Amniotic stem cell (primary cell): Measurements from ENCODE around the gene FTCDNL1.
A peak's percentile ranks its signal among the peaks of the same experiment; 100 is the strongest.

Experiments used
- DNase-seq: peaks from one replicate; lab custom pipeline; 2025; lab: John Stamatoyannopoulos, UW

The FTCDNL1 gene

DNA sequence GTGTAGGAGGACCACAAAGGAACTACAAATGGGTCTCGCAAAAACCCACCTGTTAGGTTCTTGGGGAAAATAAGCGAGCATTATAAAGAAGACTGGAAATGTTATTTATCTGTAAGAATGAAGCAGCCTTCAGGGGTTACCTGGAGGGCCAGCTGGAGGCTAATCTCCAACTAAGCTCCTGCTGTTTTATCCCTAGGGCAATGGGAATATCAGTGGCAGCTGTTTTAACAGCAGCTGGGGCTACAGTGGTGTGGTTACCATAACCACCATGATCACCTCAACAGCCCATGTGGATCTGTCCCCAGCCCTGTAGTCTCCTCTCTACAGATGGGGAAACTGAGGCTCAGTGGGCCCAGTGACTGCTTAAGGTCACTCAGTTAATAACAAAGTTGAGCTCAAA lies 108.1 kb downstream of the FTCDNL1 start:
- no peak for DNase-seq

GRCh38 chr2:199740111-199740428 lies 110.9 kb downstream of the FTCDNL1 start:
- no peak for DNase-seq

GRCh38 chr2:199739413-199740110 lies 111.4 kb downstream of the FTCDNL1 start:
- peak; percentile 11 for DNase-seq

DNA sequence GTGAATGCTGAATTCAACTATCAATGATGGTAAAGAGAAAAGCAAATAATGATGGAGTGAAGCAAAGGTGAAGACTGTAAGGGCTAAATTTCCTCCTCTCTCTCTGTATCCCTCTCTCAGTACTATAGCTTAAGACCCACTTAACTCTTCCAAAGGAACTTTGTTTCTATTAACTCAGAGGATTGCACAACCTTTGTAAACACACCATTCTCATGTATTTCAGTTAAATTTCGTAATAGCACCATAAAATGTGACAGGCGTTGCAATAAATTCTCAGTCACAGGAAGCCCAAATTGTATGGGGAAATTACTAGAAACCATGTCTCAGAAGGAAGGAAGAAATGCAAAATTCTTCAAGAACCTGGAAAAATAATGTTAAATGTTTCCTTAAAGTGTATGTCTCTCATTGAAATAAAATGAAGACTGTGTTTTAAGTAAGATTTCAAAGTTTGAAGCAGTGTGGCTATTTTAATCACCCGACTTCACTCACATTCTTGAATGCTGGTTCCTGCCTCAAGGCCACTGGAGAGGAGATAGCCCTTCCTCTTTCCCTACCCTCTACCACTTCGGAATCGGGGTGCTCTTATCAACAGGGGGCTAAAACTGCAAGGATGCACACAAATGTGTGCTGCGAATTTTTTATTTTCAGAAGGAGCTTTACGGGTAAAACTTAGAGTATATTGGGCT lies 112.1 kb downstream of the FTCDNL1 start:
- DNase-seq: no peak

DNA sequence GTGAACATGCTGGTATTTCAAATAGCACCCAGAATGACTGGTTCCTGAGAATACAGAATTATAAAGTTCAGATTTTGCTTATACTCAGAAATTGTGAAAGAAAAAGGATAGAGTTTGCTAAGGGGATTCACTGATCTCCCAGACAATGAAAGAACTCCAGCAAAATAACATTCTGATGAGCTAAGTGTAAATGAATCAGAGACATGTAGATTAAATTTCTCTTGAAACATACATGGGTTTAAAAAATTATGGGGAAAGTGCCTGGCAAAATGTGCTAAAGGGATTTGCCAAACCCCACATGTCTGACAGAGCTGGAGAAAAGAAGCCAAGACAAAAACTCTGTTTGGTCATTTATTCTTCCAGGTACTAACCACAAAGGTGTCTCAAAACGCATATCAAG lies 116.3 kb downstream of the FTCDNL1 start:
- DNase-seq: no peak

- DNase-seq: no peak
Observed at GRCh38 chr2:199734011-199734410, 117.0 kb downstream of the FTCDNL1 start.

- DNase-seq: no peak
Observed at GRCh38 chr2:199727801-199728200, 123.2 kb downstream of the FTCDNL1 start.

DNA sequence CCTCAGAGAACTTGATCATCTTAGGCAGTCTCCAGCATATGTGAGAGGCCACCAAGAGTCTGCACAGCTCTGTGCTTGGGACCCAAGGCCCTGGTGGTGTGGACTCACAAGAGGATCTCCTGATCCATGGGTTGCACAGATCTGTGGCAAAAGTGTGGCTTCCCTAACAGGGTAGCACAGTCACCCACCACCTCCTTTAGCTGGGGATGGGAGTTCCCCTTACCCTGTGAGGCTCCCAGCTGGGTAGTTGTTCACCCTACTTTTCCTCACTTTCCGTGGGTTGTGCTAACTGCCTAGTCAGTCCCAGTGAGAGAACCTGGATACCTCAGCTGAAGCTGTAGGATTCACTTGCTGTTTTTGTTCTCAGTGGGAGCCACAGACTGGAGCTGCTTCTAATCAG lies 123.7 kb downstream of the FTCDNL1 start:
- DNase-seq: no peak

DNA sequence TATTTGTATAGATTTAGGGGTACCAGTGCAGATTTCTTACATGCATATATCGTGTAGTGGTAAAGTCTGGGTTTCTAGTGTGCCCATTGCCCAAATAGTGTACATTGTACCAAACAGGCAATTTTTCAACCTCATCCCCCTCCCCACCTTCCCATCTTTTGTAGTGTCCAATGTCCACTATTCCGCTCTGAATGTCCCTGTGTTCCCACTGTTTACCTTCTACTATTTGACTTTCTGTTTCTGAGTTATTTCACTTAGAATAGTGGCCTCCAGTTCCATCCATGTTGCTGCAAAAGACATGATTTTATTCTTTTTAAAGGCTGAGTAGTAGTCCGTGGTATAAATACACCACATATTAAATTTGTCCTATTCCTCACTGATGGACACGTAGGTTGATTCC lies 132.9 kb downstream of the FTCDNL1 start:
- no peak for DNase-seq

GRCh38 chr2:199717587-199717907 lies 133.4 kb downstream of the FTCDNL1 start:
- DNase-seq: no peak

DNA sequence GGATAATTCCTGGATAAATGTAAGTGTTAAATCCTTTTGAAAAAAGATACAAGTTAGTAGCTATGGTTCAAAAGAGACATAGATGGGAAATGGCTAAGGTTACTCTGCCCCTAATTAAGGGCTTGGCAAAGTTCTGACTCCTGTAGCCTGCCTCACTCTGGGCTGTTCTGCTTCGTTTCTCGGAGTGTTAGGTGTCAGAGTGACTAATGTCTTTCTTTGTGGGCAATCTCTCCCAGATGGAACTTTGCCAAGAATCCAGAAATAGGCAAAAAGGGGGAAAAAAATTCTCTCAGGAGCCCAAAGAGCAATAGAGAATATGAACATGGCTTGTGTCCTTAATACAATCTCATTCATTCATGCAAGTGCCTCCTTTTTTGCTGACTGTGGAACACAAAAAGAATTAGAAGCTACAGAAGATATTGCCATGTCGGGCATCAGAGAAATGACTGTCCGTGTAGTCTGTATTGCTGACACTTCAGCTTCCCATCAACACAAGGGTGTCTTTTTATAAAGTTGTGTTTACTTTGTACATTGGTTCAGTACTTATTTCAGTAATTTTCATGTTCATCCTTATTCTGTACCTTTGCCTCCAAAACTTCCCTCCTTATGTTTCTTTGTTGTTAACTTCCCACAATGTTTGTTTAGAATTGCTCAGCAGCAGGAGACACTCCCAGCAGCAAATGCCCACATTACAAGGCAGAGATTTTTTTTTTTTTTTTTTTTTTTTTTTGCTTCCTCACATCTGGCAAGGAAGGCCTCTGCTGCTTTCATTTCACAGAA lies 134.0 kb downstream of the FTCDNL1 start:
- no peak for DNase-seq

GRCh38 chr2:199713746-199714145 lies 137.2 kb downstream of the FTCDNL1 start:
- DNase-seq: no peak

GRCh38 chr2:199710551-199710950 lies 140.4 kb downstream of the FTCDNL1 start:
- DNase-seq: no peak
